NCI-H226 (cell line): ENCODE measurements around the gene PPP1R16B.
A peak's percentile ranks its signal among the peaks of the same experiment; 100 is the strongest.

Experiments used
- DNase-seq: peaks from one replicate; pipeline ENCODE4 v3.0.0-alpha.2; 2015

PPP1R16B gene

GRCh38 chr20:38828514-38829295 lies 23.2 kb downstream of the PPP1R16B start:
- no peak for DNase-seq

DNA sequence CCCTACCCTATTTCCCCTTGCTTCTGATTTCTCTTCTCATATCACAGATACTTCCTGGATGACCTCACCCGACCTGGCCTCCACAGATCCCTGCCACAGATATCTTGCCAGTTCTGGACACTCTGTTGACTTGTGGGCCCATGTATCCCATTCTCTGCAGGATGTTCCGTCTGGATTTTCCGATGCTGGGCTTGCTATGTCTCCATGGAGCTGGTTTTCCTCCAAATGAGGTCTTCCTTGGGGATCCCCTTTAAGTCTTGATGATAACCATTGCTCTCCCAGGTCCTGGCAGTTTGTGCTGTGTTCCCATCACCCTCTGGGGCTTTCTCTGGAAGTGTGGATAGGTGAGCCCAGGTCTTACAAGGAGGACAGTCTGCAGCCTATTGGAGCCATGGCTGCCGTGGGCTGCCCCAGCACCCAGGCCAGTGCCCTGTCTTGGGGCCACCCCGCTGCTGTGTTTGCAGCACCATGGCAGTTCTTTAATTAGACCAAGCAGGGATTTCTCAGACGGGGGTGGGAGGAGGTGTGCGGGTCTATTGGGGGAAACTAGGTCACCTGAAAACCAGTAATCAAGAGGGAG lies 23.9 kb downstream of the PPP1R16B start:
- DNase-seq, result no peak

GRCh38 chr20:38830356-38830755 lies 24.9 kb downstream of the PPP1R16B start:
- DNase-seq, result no peak

DNA sequence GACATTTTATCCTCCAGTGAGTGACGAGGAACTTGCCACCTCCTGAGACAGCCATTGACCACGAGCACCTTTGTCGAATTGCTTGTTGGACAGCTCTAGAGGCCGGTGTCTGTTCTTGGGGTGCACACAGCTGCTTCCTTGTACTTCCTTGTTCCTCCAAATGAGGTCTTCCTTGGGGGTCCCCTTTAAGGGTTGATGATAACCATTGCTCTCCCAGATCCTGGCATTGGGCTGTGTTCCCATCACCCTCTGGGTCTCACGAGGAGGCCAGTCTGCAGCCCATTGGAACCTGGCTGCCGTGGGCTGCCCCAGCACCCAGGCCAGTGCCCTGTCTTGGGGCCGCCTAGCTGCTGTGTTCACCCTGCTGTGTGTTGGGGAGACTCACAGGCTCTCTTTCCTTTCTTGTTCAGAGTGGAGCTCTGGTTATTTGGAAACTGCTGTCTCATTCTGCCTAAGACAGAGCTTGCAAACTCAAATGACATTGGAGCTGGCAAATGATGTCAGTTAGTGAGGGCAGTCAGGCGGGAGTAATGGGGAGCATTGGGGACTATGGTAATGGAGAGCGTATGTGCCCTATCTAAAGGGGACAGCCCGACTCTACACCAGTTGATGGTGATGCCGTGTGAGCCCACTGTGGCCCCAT lies 25.7 kb downstream of the PPP1R16B start:
- DNase-seq, result no peak

DNA sequence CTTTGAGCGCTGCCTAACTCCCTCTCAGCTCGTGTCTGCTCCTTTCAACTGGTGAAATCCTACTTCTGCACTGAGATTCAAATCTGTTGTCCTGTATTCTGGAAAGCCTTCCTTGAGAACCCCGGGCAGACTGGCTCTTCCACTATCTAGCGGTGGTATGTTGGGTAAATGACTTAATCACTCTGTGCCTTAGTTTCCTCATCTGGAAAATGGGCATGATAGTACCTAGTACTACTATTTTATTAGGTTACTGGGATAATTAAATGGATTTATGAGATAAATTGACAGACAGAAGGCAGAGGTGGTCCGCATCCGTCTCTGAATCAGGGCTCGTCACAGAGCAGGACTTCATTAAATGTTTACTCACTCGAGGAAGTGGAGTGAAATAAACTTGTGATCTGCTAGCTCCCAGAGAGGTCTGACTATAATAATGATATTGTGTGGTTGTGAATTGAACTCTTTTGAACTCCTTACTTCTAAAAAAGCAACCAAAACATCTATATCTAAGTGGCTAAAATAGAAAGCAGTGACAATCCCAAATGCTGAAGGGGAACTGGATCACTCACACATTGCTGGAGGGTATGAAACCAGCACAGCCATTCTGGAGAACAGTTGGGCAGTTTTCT lies 26.6 kb downstream of the PPP1R16B start:
- no peak for DNase-seq

- DNase-seq, result no peak
Observed at GRCh38 chr20:38833154-38833856, 27.8 kb downstream of the PPP1R16B start.

- no peak for DNase-seq
Observed at GRCh38 chr20:38833857-38834164, 28.3 kb downstream of the PPP1R16B start.

DNA sequence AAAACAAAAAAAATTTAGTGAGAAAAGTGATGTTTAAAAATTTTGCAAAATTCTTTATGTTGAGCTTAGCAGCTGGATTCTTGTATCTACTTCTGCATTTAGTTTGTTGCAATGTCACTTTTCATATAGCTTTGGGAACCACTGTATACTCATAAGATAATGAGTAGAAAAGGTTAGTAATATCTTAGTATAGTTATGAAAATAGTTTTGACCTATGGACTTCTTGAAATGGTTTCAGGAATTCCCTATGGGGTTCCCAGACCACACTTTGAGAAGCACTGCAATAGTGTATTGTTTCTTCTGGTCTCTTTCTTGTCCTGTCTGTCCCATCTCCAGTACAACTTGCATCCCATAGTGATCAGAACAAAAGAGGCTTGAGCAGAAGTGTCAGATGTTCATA lies 29.4 kb downstream of the PPP1R16B start:
- DNase-seq, result no peak

GRCh38 chr20:38835792-38836191 lies 30.3 kb downstream of the PPP1R16B start:
- no peak for DNase-seq

DNA sequence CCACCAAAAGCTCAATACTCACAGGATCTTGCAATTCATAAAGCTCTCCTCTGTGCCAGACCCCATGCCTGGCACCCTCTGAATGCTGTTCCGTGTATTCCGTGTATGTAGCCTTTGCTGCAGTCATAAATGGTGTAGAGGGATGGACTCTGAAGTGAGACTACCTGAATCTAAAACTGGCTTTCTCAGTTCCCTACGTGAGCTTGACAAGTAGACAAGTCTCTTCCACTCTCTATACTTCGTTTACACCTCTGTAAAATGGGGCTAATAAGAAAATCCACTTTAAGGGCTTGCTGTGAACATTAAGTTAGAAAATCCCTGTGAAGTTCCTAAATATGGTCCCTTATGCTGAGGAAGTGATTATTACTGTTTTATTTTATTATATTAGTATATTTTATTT lies 31.5 kb downstream of the PPP1R16B start:
- no peak for DNase-seq

- DNase-seq, result no peak
Observed at GRCh38 chr20:38838326-38838725, 32.8 kb downstream of the PPP1R16B start.

- no peak for DNase-seq
Observed at GRCh38 chr20:38839563-38839962, 34.1 kb downstream of the PPP1R16B start.

- peak; percentile 86 for DNase-seq
Observed at GRCh38 chr20:38840053-38840893, 34.8 kb downstream of the PPP1R16B start.

DNA sequence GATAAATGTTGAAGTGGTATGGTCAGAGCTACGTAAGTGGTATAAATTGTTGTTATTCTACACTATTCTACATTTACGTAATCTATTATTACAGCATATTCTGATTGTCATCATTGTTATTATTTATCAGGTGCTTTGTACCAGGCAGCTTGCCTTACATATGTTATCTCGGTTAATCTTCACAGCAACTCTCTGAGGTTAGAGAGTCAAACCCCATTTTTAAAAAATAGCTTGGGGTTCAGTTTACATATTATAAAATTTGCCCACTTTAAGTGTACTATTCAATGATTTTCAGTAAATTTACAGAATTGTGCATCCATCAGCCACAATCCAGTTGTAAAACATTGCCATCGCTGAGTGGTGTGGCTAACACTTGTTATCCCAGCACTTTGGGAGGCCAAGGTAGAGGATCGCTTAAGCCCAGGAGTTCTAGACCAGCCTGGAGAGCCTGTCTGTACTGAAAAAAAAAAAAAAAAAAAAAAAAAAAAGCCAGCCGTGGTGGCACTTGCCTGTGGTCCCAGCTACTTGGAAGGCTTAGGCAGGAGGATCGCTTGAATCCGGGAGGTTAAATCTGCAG lies 35.5 kb downstream of the PPP1R16B start:
- DNase-seq, result no peak

DNA sequence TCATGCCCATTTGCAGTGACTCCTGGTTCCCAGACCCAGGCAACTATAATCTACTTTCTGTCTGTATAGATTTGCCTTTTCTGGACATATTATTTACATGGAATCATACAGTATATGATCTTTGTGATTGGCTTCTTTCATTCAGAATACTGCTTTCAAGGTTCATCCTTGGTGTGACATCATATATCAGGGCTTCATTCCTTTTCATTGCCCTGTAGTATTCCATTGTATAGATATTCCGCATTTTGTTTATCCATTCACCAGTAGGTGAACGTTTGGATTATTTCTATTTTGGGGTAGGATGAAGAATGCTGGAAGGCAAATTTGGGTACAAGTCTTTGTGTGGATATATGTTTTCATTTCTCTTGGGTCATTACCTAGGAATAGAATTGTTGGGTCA lies 36.1 kb downstream of the PPP1R16B start:
- no peak for DNase-seq

- DNase-seq, result no peak
Observed at GRCh38 chr20:38842026-38842425, 36.5 kb downstream of the PPP1R16B start.

DNA sequence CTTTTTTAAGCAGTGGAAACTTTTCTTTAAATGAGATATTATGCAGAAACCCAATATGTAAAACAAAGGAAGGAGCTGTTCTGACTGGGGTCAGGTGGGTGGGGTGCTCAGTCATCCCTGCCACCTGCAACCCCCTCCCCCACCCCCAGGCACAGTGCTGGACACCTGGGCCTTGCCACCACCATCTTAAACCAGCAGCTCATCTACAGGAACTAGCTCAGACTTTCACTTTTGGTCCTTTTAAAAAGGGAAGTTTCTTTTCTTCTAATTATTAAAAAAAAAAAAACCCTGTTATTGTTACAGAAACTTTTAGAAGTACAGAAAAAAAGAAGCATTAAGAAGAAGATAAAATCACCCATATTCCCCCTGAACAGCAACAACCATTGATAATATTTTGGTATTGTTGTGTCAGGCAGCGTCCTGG lies 37.1 kb downstream of the PPP1R16B start:
- DNase-seq, result no peak

- no peak for DNase-seq
Observed at GRCh38 chr20:38843346-38843745, 37.8 kb downstream of the PPP1R16B start.

- DNase-seq, result no peak
Observed at GRCh38 chr20:38844963-38845362, 39.5 kb downstream of the PPP1R16B start.

DNA sequence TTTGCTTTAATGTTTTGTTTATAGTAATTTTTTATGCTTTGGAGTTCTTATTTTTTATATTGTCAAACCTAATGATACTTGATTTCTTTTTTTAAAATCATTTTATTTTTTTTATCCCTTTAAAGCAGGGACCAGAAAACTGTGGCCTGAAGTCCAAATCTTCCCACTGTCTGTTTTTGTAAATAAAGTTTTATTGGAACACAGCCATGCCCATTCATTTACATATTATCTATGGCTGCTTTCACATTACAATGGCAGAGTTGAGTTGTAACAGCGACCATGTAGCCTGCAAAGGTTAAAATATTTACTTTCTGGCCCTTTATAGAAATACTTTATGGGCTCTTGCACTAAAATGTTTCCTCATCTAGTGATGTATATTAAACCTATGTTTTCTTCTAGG lies 42.3 kb downstream of the PPP1R16B start:
- DNase-seq, result no peak

DNA sequence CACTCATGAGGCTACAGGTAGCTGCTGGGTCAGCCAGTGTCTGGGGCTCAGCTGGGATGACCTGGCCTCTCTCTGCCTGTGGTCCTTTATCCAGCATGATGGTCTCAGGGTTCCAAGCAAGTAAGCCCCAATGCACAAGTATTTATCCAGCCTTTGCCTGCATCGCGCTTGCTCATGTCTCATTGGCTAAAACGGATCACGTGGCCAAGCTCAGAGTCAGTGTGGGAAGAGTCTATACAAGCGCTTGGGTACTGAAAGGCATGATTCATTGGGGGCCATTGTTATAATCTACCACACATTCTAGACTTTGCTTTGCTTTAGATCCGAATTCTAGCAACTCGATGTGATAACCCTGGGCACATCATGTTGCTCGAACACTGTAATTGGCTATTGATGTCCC lies 48.3 kb downstream of the PPP1R16B start:
- no peak for DNase-seq

GRCh38 chr20:38854654-38855066 lies 49.2 kb downstream of the PPP1R16B start:
- DNase-seq, result no peak
